BLaER1 treated with 17β-estradiol and CSF1 and Interleukin-3, amounts not matched to agents 10 nM and 100 nM (cell line): ENCODE data around the gene CD22.
"Not testable (repeated sequence)": the region's sequence is repeated elsewhere in the genome, so short reads cannot be mapped to it uniquely, and the experiment has no call there.

ENCODE experiments used
- H3K27ac ChIP-seq, 11 experiments: shearing (Covaris generic); formaldehyde crosslinking; 2 replicates each; pipeline ENCODE4 v1.8.1; 2022
- H3K27me3 ChIP-seq, 11 experiments: shearing (Covaris generic); formaldehyde crosslinking; 2 replicates each; pipeline ENCODE4 v1.8.1; 2022
- H3K36me3 ChIP-seq, 11 experiments: shearing (Covaris generic); formaldehyde crosslinking; 2 replicates each; pipeline ENCODE4 v1.8.1; 2022
- H3K4me1 ChIP-seq, 10 experiments: shearing (Covaris generic); formaldehyde crosslinking; 2 replicates each; pipeline ENCODE4 v1.8.1; 2022
- H3K4me2 ChIP-seq, 11 experiments: shearing (Covaris generic); formaldehyde crosslinking; 2 replicates each; pipeline ENCODE4 v1.8.1; 2022
- H3K4me3 ChIP-seq, 10 experiments: shearing (Covaris generic); formaldehyde crosslinking; 2 replicates each; pipeline ENCODE4 v1.8.1; 2022
- H3K9ac ChIP-seq, 11 experiments: shearing (Covaris generic); formaldehyde crosslinking; 2 replicates each; pipeline ENCODE4 v1.8.1; 2022
- H3K9me3 ChIP-seq, 11 experiments: shearing (Covaris generic); formaldehyde crosslinking; replicated peaks in 1 of 11; 2 replicates each; pipeline ENCODE4 v1.8.1; 2022
- H4K20me1 ChIP-seq, 11 experiments: shearing (Covaris generic); formaldehyde crosslinking; 2 replicates each; pipeline ENCODE4 v1.8.1; 2022
- Cebpa-rat ChIP-seq, 11 experiments: shearing (Covaris generic); IDR thresholded peaks; 2 replicates each; pipeline ENCODE4 v1.8.1; 2022

The CD22 gene

DNA sequence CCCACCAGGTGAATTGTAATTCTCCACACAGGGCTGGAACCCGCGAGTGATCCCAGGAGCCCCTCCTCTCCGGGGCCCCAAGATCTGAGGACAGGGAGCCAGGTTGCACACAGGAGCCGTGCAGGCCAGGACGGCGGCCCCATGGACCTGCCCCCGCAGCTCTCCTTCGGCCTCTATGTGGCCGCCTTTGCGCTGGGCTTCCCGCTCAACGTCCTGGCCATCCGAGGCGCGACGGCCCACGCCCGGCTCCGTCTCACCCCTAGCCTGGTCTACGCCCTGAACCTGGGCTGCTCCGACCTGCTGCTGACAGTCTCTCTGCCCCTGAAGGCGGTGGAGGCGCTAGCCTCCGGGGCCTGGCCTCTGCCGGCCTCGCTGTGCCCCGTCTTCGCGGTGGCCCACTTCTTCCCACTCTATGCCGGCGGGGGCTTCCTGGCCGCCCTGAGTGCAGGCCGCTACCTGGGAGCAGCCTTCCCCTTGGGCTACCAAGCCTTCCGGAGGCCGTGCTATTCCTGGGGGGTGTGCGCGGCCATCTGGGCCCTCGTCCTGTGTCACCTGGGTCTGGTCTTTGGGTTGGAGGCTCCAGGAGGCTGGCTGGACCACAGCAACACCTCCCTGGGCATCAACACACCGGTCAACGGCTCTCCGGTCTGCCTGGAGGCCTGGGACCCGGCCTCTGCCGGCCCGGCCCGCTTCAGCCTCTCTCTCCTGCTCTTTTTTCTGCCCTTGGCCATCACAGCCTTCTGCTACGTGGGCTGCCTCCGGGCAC, 22.6 kb downstream of the CD22 start:
- Histone ChIP-seq H3K4me1 (peaks cover 90 to 100% (median 95%) of the 10 kb centered on the region in 10 experiments), H3K4me2 (peak overlapping the region; percentile 80 to 98 (median 92)), H3K9ac (peak overlapping the region; percentile 70 to 84 (median 77)), H4K20me1 (no peaks in the 10 kb centered on the region), H3K27ac (peak overlapping the region; percentile 81 to 97 (median 91)), H3K27me3 (no peaks in the 10 kb centered on the region), H3K9me3 (no peaks in the 10 kb centered on the region), H3K4me3 (peak overlapping the region; percentile 31 to 66 (median 47); a peak in 19 of 20 replicates), H3K36me3 (peaks cover 0 to 20% (median 0%) of the 10 kb centered on the region in 11 experiments; a peak in 6 of 22 replicates)
- no peak for TF ChIP-seq Cebpa-rat (IDR thresholded peaks at IDR 0.05)

DNA sequence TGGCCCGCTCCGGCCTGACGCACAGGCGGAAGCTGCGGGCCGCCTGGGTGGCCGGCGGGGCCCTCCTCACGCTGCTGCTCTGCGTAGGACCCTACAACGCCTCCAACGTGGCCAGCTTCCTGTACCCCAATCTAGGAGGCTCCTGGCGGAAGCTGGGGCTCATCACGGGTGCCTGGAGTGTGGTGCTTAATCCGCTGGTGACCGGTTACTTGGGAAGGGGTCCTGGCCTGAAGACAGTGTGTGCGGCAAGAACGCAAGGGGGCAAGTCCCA, 23.1 kb downstream of the CD22 start:
- Histone ChIP-seq H3K4me1 (peaks cover 85 to 100% (median 95%) of the 10 kb centered on the region in 10 experiments), H3K27me3 (no peaks in the 10 kb centered on the region), H3K4me3 (peak overlapping the region; percentile 31 to 66 (median 47)), H3K9me3 (no peaks in the 10 kb centered on the region), H3K27ac (peak overlapping the region; percentile 81 to 97 (median 91)), H4K20me1 (no peaks in the 10 kb centered on the region), H3K9ac (peak overlapping the region; percentile 70 to 84 (median 77)), H3K36me3 (peaks cover 0 to 20% (median 0%) of the 10 kb centered on the region in 11 experiments; a peak in 6 of 22 replicates), H3K4me2 (peak overlapping the region; percentile 80 to 98 (median 92))
- no peak for TF ChIP-seq Cebpa-rat (IDR thresholded peaks at IDR 0.05)

DNA sequence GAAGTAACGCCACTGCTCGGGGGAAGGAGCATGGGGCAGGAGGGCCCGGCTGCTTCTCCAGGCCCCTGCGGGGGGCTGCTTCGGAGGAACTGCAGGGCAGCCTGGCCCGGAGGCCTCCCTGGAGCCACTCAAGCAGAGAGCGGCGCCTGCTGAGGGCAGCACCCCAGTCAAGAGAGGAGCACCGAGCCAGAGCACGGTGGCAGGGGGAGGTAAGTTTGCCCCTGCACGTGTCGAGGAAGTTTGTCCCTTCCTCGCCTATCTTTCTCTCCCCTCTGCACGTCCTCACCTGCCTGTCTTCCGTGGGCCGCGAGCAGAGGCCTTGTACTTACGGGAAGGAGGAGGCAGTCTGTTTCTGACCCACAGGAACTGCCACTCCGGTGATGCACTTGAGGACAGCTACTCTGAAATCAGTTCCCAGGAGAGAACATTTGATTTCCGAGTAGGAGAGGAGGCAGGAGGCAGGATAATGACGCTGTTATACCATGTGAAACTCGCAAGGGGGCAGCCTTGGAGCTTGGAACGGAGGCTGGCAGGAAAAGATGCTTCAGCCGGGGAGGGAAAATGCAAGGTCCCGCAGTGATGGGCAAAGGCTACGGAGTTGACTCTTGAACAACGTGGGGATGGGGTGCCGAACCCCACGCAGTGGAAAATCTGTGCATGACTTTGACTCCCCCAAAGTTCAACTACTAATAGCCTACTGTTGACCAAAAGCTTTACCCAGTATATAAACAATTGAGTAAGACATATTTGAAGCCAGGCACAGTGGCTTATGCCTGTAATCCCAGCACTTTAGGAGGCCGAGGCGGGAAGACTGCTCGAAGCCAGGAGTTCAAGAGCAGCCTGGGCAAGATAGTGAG, 23.7 kb downstream of the CD22 start:
- peak overlapping the region; percentile 31 to 66 (median 47) for H3K4me3 ChIP-seq
- H3K9me3 ChIP-seq, result no peaks in the 10 kb centered on the region
- peaks cover 0 to 20% (median 0%) of the 10 kb centered on the region in 11 experiments; a peak in 6 of 22 replicates for H3K36me3 ChIP-seq
- H4K20me1 ChIP-seq, result no peaks in the 10 kb centered on the region
- peak overlapping the region; percentile 70 to 84 (median 77) for H3K9ac ChIP-seq
- H3K4me2 ChIP-seq, result peak overlapping the region; percentile 80 to 98 (median 92)
- peak overlapping the region; percentile 81 to 97 (median 91) for H3K27ac ChIP-seq
- no peak for TF ChIP-seq Cebpa-rat (IDR thresholded peaks at IDR 0.05)
- H3K4me1 ChIP-seq, result peaks cover 84 to 100% (median 96%) of the 10 kb centered on the region in 10 experiments
- no peaks in the 10 kb centered on the region for H3K27me3 ChIP-seq

GRCh38 chr19:35353635-35354034, 24.6 kb downstream of the CD22 start:
- H3K36me3 ChIP-seq, result peaks cover 0 to 20% (median 0%) of the 10 kb centered on the region in 11 experiments; a peak in 5 of 22 replicates
- peaks cover 82 to 99% (median 95%) of the 10 kb centered on the region in 10 experiments for H3K4me1 ChIP-seq
- no peak for TF ChIP-seq Cebpa-rat (IDR thresholded peaks at IDR 0.05)
- no peaks in the 10 kb centered on the region for H4K20me1 ChIP-seq
- peak overlapping the region in 3 of 10 experiments; percentile 47 to 66 (median 58); a peak in 6 of 20 replicates for H3K4me3 ChIP-seq
- no peaks in the 10 kb centered on the region for H3K27me3 ChIP-seq
- peak overlapping the region; percentile 80 to 98 (median 92); a peak in 19 of 22 replicates for H3K4me2 ChIP-seq
- no peaks in the 10 kb centered on the region for H3K9me3 ChIP-seq
- peak overlapping the region in 7 of 11 experiments; percentile 46 to 84 (median 76); a peak in 10 of 22 replicates for H3K9ac ChIP-seq
- peak overlapping the region in 6 of 11 experiments; percentile 32 to 95 (median 91); a peak in 7 of 22 replicates for H3K27ac ChIP-seq

- no peaks in the 10 kb centered on the region for H3K9me3 ChIP-seq
- H4K20me1 ChIP-seq, result no peaks in the 10 kb centered on the region
- peaks cover 0 to 20% (median 0%) of the 10 kb centered on the region in 11 experiments; a peak in 5 of 22 replicates for H3K36me3 ChIP-seq
- no peaks in the 10 kb centered on the region for H3K27me3 ChIP-seq
- H3K4me3 ChIP-seq, result no peak overlapping the region
- TF ChIP-seq Cebpa-rat (IDR thresholded peaks at IDR 0.05), result no peak
- H3K4me1 ChIP-seq, result peaks cover 70 to 93% (median 84%) of the 10 kb centered on the region in 10 experiments
- peak overlapping the region in 1 of 11 experiments; percentile 9; a peak in 2 of 22 replicates for H3K9ac ChIP-seq
- no peak overlapping the region for H3K27ac ChIP-seq
- H3K4me2 ChIP-seq, result peak overlapping the region in 10 of 11 experiments; percentile 2 to 96 (median 68); a peak in 13 of 22 replicates
These were observed 25.9 kb downstream of the CD22 start for GRCh38 chr19:35354898-35355297.

DNA sequence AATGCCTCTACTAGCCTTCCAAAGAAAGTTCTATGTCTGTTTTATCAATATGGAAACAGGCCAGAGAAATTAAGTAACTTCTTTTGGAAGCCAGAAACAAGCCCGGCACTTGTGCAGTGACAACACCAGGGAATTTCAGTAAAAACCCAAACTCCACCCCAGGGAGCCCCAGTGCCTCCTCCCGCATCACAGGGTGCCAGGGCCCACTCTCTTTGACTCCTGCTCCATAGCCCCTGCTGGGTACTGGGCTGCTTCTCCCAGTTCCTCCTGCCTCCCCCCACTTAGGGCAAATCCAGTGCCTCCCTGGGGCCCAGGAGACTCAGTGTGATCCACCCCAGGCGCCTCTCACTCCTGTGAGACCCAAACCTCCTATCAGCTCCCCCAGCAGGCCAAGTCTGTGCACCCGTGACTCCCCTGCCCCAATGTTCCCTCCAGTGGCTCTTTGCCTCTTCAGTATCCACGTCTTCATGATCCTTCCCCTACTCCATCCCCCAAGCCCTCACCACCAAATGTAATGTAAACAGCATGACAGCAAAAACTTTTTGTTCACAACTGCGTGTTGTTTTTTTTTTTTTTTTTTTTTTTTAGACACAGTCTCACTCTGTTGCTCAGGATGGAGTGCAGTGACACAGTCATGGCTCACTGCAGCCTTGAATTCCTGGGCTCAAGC, 26.9 kb downstream of the CD22 start:
- TF ChIP-seq Cebpa-rat (IDR thresholded peaks at IDR 0.05), result no peak
- peak overlapping the region in 5 of 11 experiments; percentile 18 to 44 (median 26); a peak in 3 of 22 replicates for H3K9ac ChIP-seq
- no peaks in the 10 kb centered on the region for H4K20me1 ChIP-seq
- peaks cover 0 to 20% (median 0%) of the 10 kb centered on the region in 11 experiments; a peak in 5 of 22 replicates for H3K36me3 ChIP-seq
- no peaks in the 10 kb centered on the region for H3K27me3 ChIP-seq
- H3K4me2 ChIP-seq, result peak overlapping the region; percentile 40 to 96 (median 68)
- H3K27ac ChIP-seq, result peak overlapping the region in 5 of 11 experiments; percentile 13 to 44 (median 32); a peak in 9 of 22 replicates
- H3K4me1 ChIP-seq, result peaks cover 62 to 86% (median 76%) of the 10 kb centered on the region in 10 experiments
- no peak overlapping the region for H3K4me3 ChIP-seq
- H3K9me3 ChIP-seq, result no peaks in the 10 kb centered on the region

DNA sequence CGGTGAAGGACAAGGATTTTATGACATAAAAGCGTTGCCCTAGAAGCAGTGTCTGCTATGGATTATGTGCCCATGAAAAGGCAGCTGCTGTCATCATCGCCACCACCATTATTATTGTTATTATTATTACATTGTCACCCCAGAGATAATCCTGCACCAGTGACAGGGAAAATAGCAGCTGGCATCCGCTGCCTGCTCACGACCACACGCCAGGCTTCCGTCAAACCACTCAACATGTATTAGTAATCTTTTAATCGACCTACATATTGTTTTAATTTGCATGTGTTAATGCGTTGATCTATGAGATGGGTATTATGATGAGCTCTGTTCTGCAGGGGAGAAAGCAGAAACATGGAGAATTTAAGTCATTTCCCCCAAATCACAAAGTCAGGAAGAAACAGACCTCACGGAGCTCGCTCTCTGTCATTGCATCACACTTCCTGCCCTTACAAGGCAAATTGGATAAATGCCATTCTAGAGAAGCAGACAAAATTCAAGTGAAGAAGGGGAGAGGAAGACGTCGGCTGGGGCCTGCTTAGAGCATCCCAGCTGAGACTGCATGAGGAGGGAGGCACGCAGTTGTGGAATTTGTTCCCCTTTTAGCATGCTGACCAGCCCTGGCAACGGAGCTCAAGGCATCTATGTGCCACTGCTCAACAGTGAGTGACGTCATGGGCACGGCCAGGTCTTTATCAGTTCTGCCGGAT, 29.0 kb downstream of the CD22 start, which contains the start of gene FFAR3:
Gene FFAR3, plus strand, starts transcription at position 594 of the 707 bp plus-strand sequence. CDS start 431 bp downstream, outside the sequence.
- H3K36me3 ChIP-seq, result peaks cover 0 to 20% (median 0%) of the 10 kb centered on the region in 11 experiments; a peak in 5 of 22 replicates
- H3K9me3 ChIP-seq, result no peaks in the 10 kb centered on the region
- peaks cover 48 to 77% (median 66%) of the 10 kb centered on the region in 10 experiments for H3K4me1 ChIP-seq
- H3K4me3 ChIP-seq, result no peak within 1 kb of the TSS
- H3K4me2 ChIP-seq, result peak within 1 kb of the TSS; percentile 40 to 96 (median 65)
- H3K9ac ChIP-seq, result peak within 1 kb of the TSS in 2 of 11 experiments; percentile 5 to 12; a peak in 2 of 22 replicates
- H3K27ac ChIP-seq, result peak within 1 kb of the TSS in 9 of 11 experiments; percentile 3 to 57 (median 30); a peak in 11 of 22 replicates
- no peaks in the 10 kb centered on the region for H4K20me1 ChIP-seq
- TF ChIP-seq Cebpa-rat (IDR thresholded peaks at IDR 0.05), result peak in 10 of 11 experiments; percentile 26 to 90 (median 76); a peak in 14 of 22 replicates
- no peaks in the 10 kb centered on the region for H3K27me3 ChIP-seq

DNA sequence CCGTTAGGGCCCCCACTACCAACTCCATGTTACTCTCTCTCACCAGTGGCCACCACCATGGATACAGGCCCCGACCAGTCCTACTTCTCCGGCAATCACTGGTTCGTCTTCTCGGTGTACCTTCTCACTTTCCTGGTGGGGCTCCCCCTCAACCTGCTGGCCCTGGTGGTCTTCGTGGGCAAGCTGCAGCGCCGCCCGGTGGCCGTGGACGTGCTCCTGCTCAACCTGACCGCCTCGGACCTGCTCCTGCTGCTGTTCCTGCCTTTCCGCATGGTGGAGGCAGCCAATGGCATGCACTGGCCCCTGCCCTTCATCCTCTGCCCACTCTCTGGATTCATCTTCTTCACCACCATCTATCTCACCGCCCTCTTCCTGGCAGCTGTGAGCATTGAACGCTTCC, 29.8 kb downstream of the CD22 start:
- Histone ChIP-seq H3K36me3 (peaks cover 0 to 20% (median 0%) of the 10 kb centered on the region in 11 experiments; a peak in 5 of 22 replicates), H3K4me2 (peak overlapping the region in 1 of 11 experiments; percentile 20; a peak in 2 of 22 replicates), H3K4me1 (peaks cover 40 to 69% (median 58%) of the 10 kb centered on the region in 10 experiments)
- H3K27ac ChIP-seq, H3K27me3 ChIP-seq, H3K9ac ChIP-seq, H3K9me3 ChIP-seq, H4K20me1 ChIP-seq, H3K4me3 ChIP-seq: not testable (repeated sequence)

DNA sequence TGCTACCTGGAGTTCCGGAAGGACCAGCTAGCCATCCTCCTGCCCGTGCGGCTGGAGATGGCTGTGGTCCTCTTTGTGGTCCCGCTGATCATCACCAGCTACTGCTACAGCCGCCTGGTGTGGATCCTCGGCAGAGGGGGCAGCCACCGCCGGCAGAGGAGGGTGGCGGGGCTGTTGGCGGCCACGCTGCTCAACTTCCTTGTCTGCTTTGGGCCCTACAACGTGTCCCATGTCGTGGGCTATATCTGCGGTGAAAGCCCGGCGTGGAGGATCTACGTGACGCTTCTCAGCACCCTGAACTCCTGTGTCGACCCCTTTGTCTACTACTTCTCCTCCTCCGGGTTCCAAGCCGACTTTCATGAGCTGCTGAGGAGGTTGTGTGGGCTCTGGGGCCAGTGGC, 30.4 kb downstream of the CD22 start:
- H3K4me3 ChIP-seq, H3K27ac ChIP-seq, H3K9me3 ChIP-seq: not testable (repeated sequence)

DNA sequence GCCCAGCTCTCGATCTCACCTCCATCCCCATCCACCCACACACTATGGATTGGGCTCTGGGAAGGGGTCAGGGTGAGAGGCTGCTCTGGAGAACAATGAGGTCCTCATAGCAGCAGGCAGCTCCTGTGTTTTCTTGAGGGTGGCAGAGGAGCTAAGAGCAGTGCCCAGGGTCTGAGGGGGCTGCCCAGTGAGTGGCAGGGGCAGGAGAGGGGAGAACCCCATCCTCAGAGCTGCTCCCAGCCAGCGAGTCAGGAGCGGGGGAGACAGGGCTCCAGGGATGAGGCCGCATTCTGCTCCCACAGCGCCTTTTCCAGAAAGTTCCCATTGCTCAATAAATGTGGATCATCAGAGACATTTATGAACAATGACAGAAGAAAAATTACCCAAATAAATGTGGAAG, 31.1 kb downstream of the CD22 start:
- H3K9ac ChIP-seq, H3K36me3 ChIP-seq, H4K20me1 ChIP-seq, H3K27me3 ChIP-seq, H3K9me3 ChIP-seq, H3K4me2 ChIP-seq, H3K27ac ChIP-seq, H3K4me3 ChIP-seq: not testable (repeated sequence)
- H3K4me1 ChIP-seq, result peaks cover 35 to 59% (median 47%) of the 10 kb centered on the region in 10 experiments

More for the DNA sequence above, 30.4 kb downstream of the CD22 start:
- Histone ChIP-seq H3K36me3 (peaks cover 0 to 15% (median 0%) of the 10 kb centered on the region in 11 experiments; a peak in 5 of 22 replicates), H3K4me2 (peak overlapping the region in 3 of 11 experiments; percentile 20 to 33 (median 22); a peak in 3 of 22 replicates), H3K4me1 (peaks cover 39 to 63% (median 52%) of the 10 kb centered on the region in 10 experiments)
- not testable (repeated sequence) for H3K27me3 ChIP-seq, H3K9ac ChIP-seq, H4K20me1 ChIP-seq
